ENCODE measurements around the gene AMZ1.

- TF ChIP-seq POLR2A (IDR thresholded peaks at IDR 0.05) (no peak), CTCF (IDR thresholded peaks at IDR 0.05) (no peak)
These were observed 43.8 kb upstream of the AMZ1 start for GRCh38 chr7:2644220-2644561.

Measured in lower leg skin (tissue), 3 donors.